ENCODE measurements around the gene PKMYT1.
"Not testable (repeated sequence)": the region's sequence is repeated elsewhere in the genome, so short reads cannot be mapped to it uniquely, and the experiment has no call there.

Gene PKMYT1

GRCh38 chr16:2933701-2934100 lies 46.5 kb downstream of the PKMYT1 start:
- POLR2A ChIA-PET: no interaction called here
- CTCF ChIA-PET: no interaction called here
- no peak overlapping the region for H3K4me3 ChIP-seq (ENCODE audit: low read depth, low read length)
- DNase-seq (ENCODE audit: low read depth, low spot score): no peak
- no peak for TF ChIP-seq CTCF (IDR thresholded peaks at IDR 0.05; ENCODE audit: insufficient read depth, low read length, missing control alignments)

GRCh38 chr16:2933136-2933535 lies 47.1 kb downstream of the PKMYT1 start:
- ChIA-PET CTCF (no interaction called here), POLR2A (no interaction called here)
- TF ChIP-seq CTCF (IDR thresholded peaks at IDR 0.05; ENCODE audit: insufficient read depth, low read length, missing control alignments): no peak
- DNase-seq (ENCODE audit: low read depth, low spot score): no peak
- no peak overlapping the region for H3K4me3 ChIP-seq (ENCODE audit: low read depth, low read length)

DNA sequence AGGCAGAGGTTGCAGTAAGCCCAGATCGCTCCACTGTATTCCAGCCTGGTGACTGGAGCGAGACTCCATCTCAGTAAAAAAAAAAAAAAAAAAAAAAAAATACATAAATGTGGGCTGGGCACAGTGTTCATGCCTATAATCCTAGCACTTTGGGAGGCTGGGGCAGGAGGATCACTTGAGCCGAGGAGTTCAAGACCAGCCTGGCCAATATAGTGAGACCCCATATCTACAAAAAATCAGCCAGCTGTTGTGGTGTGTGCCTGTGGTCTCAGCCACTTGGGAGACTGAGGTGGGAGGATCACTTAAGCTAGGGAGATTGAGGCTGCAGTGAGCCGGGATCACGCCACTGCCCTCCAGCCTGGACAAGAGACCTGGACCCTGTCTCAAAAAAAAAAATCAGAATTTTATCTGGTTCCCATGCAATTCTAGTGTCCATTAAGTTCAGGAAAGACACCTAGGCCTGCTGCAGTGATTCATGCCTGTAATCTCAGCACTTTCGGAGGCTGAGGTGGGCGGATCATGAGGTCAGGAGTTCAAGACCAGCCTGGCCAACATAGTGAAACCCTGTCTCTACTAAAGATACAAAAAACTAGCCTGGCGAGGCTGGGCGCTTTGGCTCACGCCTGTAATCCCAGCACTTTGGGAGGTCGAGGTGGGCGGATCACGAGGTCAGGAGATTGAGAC lies 48.9 kb downstream of the PKMYT1 start:
- POLR2A ChIA-PET; H3K4me3 ChIP-seq (ENCODE audit: low read depth, low read length); DNase-seq (ENCODE audit: low read depth, low spot score): not testable (repeated sequence)
- CTCF ChIA-PET: interaction anchor here (1.1 to 5.7 kb wide), 3 partner anchors 12 to 31 kb away, joined by 3 to 96 read pairs (median 4); no protein-coding TSS in a partner anchor

DNA sequence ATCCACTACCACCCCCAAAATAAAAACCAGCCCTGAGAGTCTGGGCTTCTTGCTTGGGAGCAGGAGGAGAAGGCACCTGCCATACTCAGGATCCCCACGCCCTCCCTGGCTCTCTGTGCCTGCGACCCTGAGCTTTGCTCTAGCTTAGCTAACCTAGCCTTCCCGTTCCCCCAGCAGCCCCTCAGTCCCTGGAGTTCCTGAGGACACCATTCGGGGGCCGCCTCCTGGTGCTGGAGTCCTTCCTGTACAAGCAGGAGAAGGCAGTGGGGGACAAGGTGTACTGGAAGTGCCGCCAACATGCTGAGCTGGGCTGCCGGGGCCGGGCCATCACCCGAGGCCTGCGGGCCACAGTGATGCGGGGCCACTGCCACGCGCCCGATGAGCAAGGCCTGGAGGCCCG lies 50.0 kb downstream of the PKMYT1 start:
- ChIA-PET CTCF (interaction anchor here (0.6 to 18.7 kb wide), 6 partner anchors 9 to 57 kb away, joined by 3 to 396 read pairs (median 3); partner anchors contain the start of gene FLYWCH2), POLR2A (no interaction called here)
- no peak overlapping the region for H3K4me3 ChIP-seq (ENCODE audit: low read depth, low read length)
- no peak for TF ChIP-seq CTCF (IDR thresholded peaks at IDR 0.05; ENCODE audit: insufficient read depth, low read length, missing control alignments)
- DNase-seq (ENCODE audit: low read depth, low spot score): no peak

GRCh38 chr16:2929693-2930092 lies 50.6 kb downstream of the PKMYT1 start:
- H3K4me3 ChIP-seq (ENCODE audit: low read depth, low read length): no peak overlapping the region
- ChIA-PET CTCF (interaction anchor here (0.6 to 18.7 kb wide), 6 partner anchors 8 to 56 kb away, joined by 3 to 396 read pairs (median 3); partner anchors contain the start of gene FLYWCH2), POLR2A (no interaction called here)
- TF ChIP-seq CTCF (IDR thresholded peaks at IDR 0.05; ENCODE audit: insufficient read depth, low read length, missing control alignments): no peak
- DNase-seq (ENCODE audit: low read depth, low spot score): no peak

DNA sequence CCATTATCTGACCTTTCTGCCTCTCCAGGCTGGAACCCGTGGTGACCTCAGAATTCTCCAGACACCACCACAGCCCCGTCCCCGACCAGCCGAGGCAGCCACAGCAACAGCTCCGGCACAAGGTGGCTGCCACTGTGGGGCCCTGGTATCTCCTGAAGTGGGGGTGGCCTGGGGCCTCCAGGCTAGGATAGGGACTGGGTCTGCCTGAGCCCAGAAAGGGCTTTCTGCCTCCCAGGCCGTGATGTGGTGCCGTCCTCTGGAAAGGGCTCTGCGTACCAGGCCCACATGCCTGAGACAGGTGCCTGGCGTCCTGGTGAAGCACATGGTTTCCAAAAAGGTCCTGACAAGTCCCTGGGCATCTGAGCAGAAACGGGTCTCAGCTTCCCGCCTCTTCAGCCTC lies 51.5 kb downstream of the PKMYT1 start:
- DNase-seq (ENCODE audit: low read depth, low spot score): no peak
- CTCF ChIA-PET: interaction anchor here (1.7 to 18.7 kb wide), 5 partner anchors 12 to 56 kb away, joined by 6 to 396 read pairs (median 58); partner anchors contain the start of gene FLYWCH2
- no peak overlapping the region for H3K4me3 ChIP-seq (ENCODE audit: low read depth, low read length)
- POLR2A ChIA-PET: no interaction called here
- no peak for TF ChIP-seq CTCF (IDR thresholded peaks at IDR 0.05; ENCODE audit: insufficient read depth, low read length, missing control alignments)

DNA sequence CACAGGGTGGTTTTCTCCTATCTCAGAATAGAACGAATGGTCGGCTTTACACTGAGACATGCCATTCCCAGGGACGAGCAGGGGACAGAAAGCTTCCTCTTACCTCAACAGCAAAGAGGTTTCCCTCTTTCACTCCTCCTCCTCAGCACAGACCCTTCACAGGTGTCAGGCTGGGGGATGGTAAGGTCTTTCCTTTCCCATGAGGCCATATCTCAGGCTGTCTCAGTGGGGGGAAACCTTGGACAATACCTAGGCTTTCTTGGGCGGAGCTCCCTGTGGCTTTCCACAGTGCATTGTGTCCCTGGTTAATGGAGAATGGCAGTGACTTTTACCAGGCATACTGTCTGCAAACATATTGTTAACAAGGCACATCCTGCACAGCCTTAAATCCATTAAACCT lies 52.1 kb downstream of the PKMYT1 start:
- CTCF ChIA-PET: interaction anchor here (1.3 to 18.7 kb wide), 10 partner anchors 12 to 89 kb away, joined by 4 to 396 read pairs (median 17); partner anchors contain the start of gene FLYWCH2
- DNase-seq (ENCODE audit: low read depth, low spot score); H3K4me3 ChIP-seq (ENCODE audit: low read depth, low read length); POLR2A ChIA-PET: not testable (repeated sequence)
